Measurements from ENCODE around the gene CRACR2A.

The CRACR2A gene

GRCh38 chr12:3723916-3724805 lies 28.7 kb downstream of the CRACR2A start:
- DNase-seq (ENCODE audit: low read depth): no peak

- DNase-seq (ENCODE audit: low read depth): no peak
Observed at GRCh38 chr12:3722368-3722767, 30.5 kb downstream of the CRACR2A start.

- DNase-seq (ENCODE audit: low read depth): no peak
Observed at GRCh38 chr12:3720772-3721171, 32.1 kb downstream of the CRACR2A start.

GRCh38 chr12:3718100-3718499 lies 34.8 kb downstream of the CRACR2A start:
- no peak for DNase-seq (ENCODE audit: low read depth)

- no peak for DNase-seq (ENCODE audit: low read depth)
Observed at GRCh38 chr12:3717283-3717898, 35.5 kb downstream of the CRACR2A start.

- DNase-seq (ENCODE audit: low read depth): no peak
Observed at GRCh38 chr12:3715999-3716398, 36.9 kb downstream of the CRACR2A start.

- DNase-seq (ENCODE audit: low read depth): no peak
Observed at GRCh38 chr12:3713947-3714346, 39.0 kb downstream of the CRACR2A start.

GRCh38 chr12:3713483-3713882 lies 39.4 kb downstream of the CRACR2A start:
- DNase-seq (ENCODE audit: low read depth): no peak

GRCh38 chr12:3712209-3712992 lies 40.5 kb downstream of the CRACR2A start:
- DNase-seq (ENCODE audit: low read depth): no peak

- DNase-seq (ENCODE audit: low read depth): no peak
Observed at GRCh38 chr12:3705354-3705675, 47.6 kb downstream of the CRACR2A start.

GRCh38 chr12:3704512-3705353 lies 48.2 kb downstream of the CRACR2A start:
- DNase-seq (ENCODE audit: low read depth): no peak

GRCh38 chr12:3700861-3701260 lies 52.0 kb downstream of the CRACR2A start:
- DNase-seq (ENCODE audit: low read depth): no peak

- peak; percentile 85 for DNase-seq (ENCODE audit: low read depth)
Observed at GRCh38 chr12:3698218-3698974, 54.5 kb downstream of the CRACR2A start.

GRCh38 chr12:3697311-3697870 lies 55.5 kb downstream of the CRACR2A start:
- DNase-seq (ENCODE audit: low read depth): no peak

- DNase-seq (ENCODE audit: low read depth): no peak
Observed at GRCh38 chr12:3694673-3695072, 58.2 kb downstream of the CRACR2A start.

GRCh38 chr12:3692616-3693365 lies 60.1 kb downstream of the CRACR2A start:
- no peak for DNase-seq (ENCODE audit: low read depth)

GRCh38 chr12:3686463-3686862 lies 66.4 kb downstream of the CRACR2A start:
- DNase-seq (ENCODE audit: low read depth): no peak

- DNase-seq (ENCODE audit: low read depth): no peak
Observed at GRCh38 chr12:3685830-3686229, 67.1 kb downstream of the CRACR2A start.

- no peak for DNase-seq (ENCODE audit: low read depth)
Observed at GRCh38 chr12:3684449-3685051, 68.4 kb downstream of the CRACR2A start.

- DNase-seq (ENCODE audit: low read depth): no peak
Observed at GRCh38 chr12:3683670-3684069, 69.2 kb downstream of the CRACR2A start.

All from GM04504 (cell line).